Activated CD8-positive, alpha-beta memory T cell treated with anti-CD3 and anti-CD28 coated beads, Interleukin-2, amount 50 U/mL, for 24 hours (primary cell): Measurements from ENCODE around the gene RCN1.
"Not testable (repeated sequence)": the region's sequence is repeated elsewhere in the genome, so short reads cannot be mapped to it uniquely, and the experiment has no call there.

Source experiments
- DNase-seq: peaks from one replicate; pipeline ENCODE4 v3.0.0-alpha.2; 2020; ENCODE audit errors: extremely low read depth

Gene RCN1

DNA sequence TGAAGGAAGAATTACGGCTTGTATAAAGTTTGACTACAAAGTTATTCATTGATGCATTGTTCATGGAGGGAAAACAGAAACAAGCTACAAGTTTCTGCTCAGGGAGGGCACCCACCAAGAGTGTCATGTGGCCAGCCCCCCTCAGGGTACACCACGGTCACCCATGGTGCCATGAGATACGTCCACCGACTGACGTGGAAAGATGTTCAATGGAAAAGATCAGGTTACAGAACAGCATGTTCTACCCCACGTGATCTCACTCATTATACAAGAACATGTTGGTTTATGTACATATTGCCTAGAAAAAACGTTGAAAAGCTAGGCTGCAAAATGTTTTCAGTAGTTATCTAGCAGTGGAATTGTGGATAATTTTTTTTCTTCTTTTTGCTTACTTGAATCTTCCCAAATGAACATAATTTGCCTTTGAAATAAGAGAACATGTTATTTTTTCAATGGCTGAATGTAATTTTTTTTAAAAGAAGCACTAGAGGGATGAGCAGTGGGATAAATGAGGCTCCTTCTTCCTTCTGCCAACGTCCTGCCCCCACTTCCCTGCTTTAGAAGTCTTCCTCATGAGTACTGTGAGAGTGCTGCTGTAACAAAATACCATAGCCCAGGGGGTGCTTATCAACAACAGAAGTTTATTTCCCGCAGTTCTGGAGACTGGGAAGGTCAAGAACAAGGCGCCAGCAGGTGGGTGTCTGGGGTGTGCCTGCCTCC, 22.5 kb downstream of the RCN1 start:
- no peak for DNase-seq

DNA sequence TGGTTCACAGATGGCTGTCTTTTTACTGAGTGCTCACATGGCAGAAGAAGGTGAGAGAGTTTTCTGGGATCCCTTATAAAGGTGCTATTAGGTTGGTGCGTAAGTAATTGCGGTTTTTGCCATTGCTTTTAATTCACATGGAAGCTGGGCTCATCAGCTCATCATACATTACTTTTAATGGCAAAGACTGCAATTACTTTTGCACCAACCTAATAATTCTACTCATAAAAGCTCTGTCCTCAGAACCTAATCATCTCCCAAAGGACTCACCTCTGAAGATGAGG, 23.0 kb downstream of the RCN1 start:
- no peak for DNase-seq

DNA sequence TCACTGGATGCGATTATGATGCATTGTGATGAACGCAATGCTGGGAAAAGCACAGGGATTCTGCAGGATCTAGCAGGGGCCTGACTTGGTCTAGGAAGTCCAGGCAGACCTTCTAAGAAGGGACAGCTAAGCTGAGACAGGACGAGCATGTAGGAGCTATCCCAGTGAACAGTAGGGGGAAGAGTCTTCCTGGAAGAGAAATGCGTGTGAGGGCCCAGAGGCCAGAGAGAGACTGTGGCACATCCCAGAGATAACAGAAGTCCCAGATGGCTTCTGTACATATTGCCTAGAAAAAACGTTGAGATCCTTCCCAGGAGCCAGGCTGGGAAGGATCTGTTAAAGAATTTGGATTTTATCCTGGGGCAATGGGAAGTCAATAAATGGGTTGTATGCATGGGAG, 24.6 kb downstream of the RCN1 start:
- no peak for DNase-seq

DNA sequence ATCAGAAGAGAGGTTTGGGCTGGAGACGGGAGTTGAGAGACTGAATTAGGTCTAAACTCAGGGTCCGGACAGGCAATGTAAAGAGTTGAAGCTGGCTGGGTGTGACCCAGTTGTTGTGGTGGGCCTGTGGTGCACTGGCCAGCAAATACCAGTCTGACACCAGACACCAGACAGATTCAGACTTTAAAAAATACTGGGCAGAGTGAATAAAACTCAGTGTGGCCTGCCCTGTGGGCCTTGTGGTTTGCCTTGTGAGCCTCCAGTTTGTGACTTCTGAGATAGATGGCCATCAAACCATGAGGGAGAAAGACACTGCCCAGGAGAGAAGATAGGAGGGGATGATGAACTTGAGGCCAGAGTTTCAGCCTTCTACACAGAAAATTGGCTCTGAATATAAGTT, 25.8 kb downstream of the RCN1 start:
- no peak for DNase-seq

DNA sequence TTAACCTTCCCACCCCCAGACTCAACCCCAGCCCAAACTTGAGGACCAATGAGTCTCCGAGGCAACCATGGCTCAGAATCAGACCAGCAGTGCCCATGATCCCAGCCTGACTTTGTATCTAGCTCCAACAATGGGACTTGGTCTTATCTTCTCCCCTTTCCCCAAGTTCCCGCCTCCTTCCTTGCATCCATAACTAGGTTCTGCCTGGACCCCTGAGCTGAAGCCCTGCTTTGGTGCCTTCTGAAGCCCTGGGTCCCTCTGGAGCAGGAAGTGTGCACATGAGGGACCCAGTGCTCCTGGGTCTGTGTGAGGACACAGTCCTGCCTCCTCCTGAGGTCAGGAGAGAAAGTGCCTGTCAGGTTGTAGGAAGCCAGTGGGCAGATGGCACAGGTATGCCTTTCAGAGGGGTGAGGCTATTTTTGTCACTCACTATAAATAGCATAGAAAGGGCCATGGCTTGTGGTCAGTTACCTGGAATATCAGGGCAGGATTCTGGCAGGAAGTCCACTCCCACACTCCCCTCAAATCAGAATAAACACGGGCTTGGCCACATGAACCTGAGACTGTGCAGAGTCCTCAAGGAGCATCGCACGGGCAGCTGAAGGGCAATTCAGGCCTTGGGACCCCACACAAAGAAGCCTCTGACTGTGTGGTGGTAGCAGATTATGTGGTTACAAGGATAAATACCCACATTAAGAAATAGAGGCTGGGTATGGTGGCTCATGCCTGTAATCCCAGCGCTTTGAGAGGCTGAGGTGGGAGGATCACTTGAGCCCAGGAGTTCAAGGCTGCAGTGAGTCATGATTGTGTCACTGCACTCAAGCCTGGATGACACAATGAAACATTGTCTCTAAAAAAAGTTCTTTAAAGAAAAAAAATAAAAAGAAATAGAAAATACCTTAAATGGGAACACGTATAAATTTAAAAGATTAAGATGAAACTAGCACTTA, 27.4 kb downstream of the RCN1 start:
- DNase-seq, result no peak

DNA sequence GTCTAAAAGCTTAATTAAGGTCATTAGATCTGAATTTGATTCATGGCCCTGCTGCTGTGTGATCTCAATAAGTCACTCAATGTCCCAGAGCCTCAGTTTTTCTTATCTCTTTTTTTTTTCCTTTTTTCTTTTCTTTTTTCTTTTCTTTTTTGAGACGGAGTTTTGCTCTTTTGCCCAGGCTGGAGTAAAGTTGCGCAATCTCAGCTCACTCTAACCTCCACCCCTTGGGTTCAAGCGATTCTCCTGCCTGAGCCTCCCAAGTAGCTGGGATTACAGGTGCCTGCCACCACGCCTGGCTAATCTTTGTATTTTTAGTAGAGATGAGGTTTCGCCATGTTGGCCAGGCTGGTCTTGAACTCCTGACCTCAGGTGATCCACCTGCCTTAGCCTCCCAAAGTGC, 28.3 kb downstream of the RCN1 start:
- not testable (repeated sequence) for DNase-seq

DNA sequence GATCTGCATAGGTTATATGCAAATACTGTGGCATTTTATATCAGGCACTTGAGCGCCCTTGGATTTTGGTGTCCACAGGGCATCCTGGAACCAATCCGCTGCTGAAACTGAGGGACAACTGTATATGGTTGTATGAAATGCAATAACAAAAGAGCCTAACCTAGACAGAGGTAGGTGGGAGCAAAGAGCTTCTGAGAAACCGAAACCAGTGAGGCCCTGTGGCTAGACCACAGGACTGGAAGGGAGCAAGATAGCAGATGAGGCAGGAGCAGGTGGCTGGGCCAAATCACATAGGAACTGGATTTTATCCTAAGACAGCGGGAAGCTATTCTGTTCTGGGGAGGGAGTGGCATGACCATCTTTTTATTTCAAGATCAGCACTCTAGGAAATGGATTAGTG, 30.1 kb downstream of the RCN1 start:
- DNase-seq, result no peak

DNA sequence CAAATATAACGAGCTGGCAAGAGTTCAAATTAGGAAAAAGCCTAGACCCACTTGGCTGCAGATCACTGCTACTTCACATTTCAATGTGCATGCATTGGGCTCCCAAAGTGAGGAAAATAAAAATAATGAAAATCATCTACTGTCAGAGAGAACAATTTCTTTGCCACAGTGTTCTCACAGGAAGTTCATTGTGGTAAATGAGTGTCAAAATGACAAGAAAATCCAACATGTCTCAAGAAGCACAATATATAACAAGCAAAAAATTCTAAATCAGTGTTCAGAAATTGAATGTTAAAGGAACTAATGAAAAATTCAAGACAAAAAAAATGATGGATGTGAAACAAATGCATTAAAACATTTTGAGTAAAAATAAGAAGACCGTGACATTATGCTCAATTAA, 31.3 kb downstream of the RCN1 start:
- no peak for DNase-seq

DNA sequence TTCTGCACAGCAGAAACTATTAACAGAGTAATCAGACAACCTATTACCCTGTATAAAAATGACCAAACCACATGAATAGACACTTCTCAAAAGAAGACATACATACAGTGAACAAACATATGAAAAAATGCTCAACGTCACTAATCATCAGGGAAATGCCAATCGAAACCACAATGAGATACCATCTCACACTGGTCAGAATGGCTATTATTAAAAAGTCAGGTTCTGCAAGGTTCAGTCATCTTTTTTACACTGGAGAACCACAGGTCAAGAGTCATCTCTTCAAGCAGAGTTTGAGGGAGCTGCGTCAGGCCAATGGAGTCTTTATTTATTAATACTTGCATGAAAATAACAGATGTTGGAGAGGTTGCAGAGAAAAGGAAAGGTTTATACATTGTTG, 40.4 kb downstream of the RCN1 start:
- DNase-seq, result no peak

DNA sequence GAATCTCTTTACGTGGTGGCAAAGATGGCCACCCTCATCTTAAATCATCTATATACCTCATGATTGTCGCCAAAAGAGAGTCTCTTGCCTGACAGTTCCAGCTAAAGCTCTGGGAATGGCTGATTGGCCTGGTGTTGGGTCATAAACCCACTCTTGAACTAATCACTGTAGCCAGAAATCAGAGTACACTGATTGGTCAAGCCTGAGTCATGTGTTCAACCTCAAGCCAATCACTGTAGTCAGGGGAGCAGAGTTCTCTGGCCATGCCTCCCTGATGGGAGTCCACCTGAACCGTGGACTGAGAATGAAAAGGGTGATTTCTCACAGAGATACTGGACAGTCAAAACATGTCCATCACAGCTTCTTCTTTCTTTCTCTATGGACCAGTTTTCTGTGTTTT, 45.8 kb downstream of the RCN1 start:
- DNase-seq, result no peak

DNA sequence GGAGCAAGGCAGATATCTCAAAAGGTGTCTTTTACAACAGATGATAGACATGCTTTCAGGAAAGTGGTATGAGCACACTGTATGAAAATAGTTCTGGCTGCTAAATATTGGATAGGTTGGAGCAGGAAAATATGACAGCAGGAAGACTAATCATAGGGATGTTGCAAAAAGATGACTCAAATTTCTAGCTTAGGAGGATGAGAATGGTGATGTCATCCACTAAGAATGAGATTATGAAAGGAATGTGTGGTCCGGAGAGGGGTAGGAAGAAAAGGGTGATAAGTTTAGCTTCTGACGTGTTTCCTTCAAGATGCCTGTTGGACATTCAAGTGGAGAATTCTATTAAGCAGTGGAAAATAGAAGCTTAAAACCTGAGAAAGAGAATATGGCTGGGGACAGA, 46.4 kb downstream of the RCN1 start:
- DNase-seq, result no peak

DNA sequence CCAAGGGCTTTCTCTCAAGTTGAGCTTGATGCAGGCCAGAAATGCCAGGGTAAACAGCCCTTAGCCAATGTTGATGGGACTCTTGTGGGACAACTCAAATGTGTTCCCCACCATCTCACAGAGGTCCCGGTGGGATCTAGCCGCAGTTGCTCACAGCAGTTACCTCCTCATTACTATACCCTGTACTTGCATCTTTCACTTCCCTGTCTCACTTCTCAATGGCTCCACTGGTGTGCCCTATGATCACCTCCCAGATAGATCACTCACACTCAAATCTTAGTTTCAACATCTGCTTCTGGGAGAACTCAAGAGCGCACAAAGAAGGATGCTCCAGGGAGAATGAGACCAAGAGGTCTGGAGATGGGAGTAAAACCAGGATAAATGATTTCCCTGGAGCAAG, 47.0 kb downstream of the RCN1 start:
- DNase-seq, result no peak

DNA sequence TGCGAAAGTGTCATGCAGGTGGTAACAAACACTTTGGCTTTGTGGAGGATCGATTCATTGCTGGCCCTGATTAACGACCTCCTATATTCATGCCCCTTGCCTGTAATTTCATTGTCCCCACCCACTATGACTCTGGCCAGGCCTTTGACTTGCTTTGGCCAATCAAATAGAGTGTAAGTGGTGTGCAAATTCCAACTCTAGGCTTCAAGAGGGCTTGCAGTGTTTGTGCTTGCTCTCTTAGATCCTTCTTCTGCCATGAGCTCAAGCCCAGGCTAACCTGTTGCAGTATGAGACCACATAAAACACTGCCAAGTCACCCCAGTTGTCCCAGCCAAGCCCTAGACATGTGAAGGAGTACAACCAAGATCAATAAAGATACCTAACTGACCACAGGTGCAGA, 48.0 kb downstream of the RCN1 start:
- no peak for DNase-seq

DNA sequence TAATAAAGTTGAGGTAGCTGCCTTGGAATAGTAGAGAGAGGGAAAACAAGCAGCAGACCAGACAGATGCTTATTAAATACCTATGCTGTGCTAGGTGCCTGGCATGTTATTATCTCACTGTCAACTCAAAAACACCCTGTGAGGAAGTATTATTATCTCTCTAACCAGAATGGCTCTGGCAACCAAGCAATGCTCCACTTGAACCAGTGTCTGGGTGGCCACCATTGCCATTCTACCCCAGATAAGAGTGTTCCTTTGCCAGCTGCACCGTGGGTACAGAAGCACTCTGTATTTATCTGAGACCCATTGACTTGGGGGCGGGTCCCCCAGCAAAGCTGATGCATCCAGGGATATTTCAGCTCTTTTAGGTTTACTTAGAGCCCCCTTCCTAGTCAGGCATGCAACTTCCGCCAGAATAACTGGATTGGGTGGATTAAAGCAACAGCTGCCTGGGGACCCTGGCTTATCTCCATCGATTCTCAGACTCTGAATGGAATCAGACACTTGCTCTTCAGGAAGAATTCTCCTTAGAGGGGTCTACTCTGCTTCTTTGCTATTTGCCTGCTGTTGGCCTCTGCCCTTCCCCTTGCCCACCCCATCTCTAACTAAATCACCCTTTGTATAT, 49.1 kb downstream of the RCN1 start:
- no peak for DNase-seq

DNA sequence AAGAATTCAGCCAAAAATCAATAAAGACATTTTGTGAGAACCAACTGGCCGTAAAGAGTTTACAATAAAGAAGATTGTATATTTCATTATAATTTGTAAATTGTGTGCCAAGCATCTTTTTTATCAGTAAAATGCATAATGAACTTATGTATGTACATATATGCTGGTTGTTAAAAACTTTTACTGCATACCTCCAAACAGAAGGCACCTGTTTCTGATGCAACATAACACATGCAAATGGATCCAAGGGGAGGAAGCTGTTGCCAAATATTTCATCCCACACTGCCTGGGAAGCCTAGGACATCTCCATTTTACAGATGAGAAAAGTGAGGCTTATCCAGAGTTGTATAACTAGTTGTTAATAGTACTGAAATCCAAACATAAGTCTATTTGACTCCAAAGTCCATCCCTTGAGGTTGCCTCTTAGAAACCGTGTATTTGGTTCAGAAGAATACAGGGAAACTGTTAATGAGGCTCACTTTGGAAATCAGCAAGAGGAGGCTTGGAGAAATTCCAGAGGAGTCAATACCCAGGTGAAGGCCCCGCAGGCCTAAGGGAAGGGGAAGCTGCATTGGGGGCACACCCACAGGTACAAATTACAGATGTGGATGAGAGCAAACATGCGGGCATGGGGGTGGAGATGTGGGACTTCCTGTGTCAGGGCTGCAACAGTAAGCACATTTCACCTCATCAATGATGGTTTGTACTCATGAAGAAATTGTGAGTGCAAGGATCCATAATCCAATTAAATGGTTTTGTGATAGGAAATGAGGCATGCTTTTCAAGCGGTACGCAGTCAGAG, 51.1 kb downstream of the RCN1 start:
- no peak for DNase-seq

DNA sequence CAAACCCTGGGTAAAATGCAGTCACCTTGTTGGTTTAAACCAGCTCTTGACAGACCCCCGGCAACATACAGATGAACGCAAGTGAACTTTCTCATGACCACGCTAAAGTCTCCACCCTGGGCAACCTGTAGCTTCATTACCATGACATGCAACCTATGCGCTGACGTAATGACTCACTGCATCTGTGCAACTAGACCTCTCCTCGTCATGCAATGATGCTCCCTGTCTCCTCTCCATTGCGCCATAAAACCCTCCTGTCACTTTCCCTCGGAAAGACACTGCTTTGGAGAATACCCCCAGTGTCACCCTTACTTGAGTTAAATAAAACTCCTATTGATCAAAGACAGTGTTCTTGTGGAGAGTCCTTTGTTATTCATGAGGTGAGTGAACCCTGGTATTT, 52.5 kb downstream of the RCN1 start:
- no peak for DNase-seq

DNA sequence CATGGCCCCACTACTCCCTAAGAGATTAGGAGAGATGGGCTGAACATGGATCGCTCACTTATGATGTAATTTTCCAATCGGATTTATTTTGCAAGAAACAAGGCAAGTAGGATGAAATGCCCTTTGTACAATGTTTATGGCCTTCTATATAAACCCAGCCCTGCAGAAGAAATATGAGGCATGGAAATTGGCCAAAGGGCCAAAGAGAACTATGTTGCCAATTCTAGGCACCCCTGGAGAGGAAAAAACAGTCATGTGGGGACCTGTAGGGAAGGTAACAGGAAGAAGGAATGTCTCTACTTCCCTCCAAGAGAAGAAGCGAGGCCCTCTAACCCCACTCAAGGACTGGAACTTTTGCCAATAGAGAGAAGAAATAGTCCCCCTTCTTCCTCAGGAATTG, 54.4 kb downstream of the RCN1 start:
- DNase-seq, result no peak

DNA sequence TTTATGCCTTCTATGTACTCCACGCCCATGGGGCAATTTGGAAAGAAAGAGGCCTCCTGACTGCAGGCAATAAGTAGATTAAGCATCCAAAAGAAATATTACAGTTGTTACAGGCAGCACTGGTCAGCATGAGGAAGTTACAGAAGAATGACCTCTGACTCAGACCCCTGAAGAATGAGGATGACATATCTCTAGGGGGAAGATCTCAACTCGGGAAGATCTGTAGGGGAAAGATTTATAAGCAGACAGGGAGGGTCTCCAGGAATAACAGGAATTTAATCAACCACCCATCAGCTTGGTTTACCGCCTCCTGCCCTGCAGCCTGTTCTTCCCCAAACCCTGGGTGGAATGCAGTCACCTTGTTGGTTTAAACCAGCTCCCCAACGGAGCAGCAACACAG, 58.0 kb downstream of the RCN1 start:
- DNase-seq, result no peak

DNA sequence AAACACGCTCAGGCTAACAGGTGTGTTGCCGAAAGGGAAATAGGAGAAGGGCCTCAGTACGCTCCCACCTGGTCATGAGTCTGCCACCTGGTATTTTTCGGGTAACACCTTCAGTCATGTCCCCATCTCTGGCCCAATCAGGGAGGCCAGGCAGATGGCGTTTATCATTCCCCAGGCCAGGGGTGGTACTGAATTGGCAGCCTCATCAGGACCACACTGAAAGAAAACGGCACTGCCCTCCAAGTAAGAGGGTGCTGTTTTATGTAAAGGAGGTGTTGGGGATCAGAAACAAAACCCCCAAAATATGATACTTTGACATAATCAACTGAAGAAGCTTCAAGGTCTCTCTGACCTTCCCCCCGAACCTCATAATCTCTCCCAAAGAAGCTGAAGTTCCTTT, 58.9 kb downstream of the RCN1 start:
- DNase-seq, result no peak

DNA sequence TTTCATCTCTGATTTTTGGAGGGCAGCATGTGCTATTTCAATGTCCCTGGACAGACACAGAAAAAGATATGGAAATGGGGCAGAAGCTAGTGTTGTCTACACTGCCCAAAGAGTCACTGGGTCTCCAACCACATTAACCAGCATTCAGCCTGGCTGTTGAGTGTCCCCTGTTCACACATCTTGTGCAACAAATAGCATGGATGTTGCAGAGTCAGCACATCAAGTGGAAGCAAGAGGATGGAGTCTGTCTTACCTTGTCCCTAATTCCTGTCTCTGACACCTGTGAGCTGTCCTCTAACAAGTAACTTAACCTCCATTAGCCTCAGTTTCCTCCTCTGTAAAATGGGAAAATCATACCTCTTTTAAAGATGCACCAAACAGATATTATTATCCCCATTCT, 60.2 kb downstream of the RCN1 start:
- no peak for DNase-seq

DNA sequence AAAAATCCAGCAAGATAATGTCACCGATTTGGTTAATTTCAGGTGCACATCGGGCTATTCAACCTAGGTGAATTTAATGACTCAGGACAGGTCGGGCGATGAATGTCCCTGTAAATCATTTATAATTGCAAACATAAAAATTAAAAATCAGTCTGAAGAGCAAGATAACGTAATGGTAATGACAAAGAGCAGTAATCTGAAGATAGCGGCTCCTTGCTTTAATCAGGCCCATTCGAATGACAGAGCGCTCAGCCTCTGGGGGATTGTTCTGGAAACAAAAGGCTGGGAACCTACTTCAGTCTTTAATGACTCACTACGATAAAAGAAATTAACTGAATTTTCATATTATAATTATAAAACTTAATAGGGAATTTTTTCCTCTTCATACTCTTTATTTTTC, 61.3 kb downstream of the RCN1 start:
- no peak for DNase-seq

DNA sequence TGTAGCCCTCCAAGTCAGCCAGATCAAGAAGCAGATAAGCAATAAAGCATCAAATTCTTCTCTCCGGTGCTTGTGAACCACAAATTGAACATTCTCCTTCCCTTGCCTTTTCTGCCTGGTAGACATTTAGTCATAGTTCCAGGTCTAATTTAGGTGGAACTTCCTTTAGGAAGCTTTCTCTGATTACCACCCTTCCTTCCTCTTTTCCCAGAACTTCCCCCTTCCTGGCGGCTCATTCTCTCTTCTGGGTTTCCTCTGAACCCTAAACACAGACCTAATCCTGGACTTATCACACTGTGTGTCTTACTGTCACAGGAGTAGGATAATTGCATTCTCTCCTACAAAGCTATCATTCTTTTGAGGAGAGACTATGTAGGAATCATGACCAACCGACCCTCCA, 61.9 kb downstream of the RCN1 start:
- no peak for DNase-seq
